Ishikawa (cell line): ENCODE results near the gene NMNAT3.

Experiments
- CEBPB ChIP-seq: IDR thresholded peaks from 2 replicates; pipeline ENCODE4 v1.6.1; 2012
- EP300 ChIP-seq: IDR thresholded peaks from 2 replicates; pipeline ENCODE4 v1.6.1; 2012; ENCODE audit warnings: borderline replicate concordance
- RAD21 ChIP-seq: IDR thresholded peaks from 2 replicates; pipeline ENCODE4 v1.6.1; 2012; ENCODE audit warnings: low read depth
- TCF12 ChIP-seq: IDR thresholded peaks from 2 replicates; pipeline ENCODE4 v1.6.1; 2012; ENCODE audit warnings: low read depth
- TF ChIP-seq, protein P1 (sequence below): IDR thresholded peaks from 2 replicates; pipeline ENCODE4 v1.6.1; 2012

DNA sequence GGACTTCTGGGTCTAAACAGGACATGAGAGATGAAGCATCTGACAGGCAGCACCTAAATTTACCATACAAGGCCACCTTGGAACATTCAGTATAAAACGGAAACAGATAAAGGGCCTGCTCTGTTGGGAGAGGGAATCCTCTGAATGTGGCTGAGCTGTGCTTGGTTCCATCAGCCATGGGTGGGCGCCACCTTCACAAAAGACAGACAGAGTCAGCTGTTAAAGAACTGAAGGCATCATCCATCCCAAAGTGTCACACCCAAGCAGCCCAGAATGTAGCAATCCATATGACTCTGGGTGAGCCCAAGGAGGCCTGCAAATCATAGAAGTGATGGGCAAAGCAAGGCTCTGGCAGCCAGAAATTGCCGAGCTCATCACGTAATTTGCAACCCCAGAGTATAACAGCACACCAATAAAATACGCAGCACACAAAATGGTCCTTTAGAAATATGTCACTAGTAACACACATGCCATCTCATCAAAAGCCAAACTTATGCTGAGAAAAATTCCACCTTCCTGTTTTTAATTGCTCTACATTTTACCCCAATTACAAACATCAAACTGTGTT is 113.4 kb downstream of the NMNAT3 start:
- TF ChIP-seq RAD21 (peak; percentile 28; the same call in 1 of the 2 replicates), CEBPB (no peak), TCF12 (no peak), EP300 (no peak)
- TF ChIP-seq, protein P1, sequence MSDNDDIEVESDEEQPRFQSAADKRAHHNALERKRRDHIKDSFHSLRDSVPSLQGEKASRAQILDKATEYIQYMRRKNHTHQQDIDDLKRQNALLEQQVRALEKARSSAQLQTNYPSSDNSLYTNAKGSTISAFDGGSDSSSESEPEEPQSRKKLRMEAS, result no peak
